Bronchial epithelial cell (primary cell): ENCODE data around the gene FSIP1. TPM values are rescaled to one million over a fixed set of nuclear protein-coding genes. Genes with fewer than 3 reads are reported as not detected.
A peak's percentile ranks its signal among the peaks of the same experiment; 100 is the strongest.

Source experiments
- DNase-seq: peaks from one replicate; pipeline ENCODE4 v3.0.0-alpha.2; 2010; ENCODE audit warnings: low read depth
- FAIRE-seq: peaks from 2 replicates; lab custom pipeline; 2011; peaks lifted over from hg19 to GRCh38; lab: Jason Lieb, UNC
- H3K27me3 ChIP-seq: 2 replicates; pipeline ENCODE4 v1.5.1; 2011; ENCODE audit warnings: low read length; ENCODE audit not compliant: control insufficient read depth, insufficient read depth
- H3K36me3 ChIP-seq: 2 replicates; pipeline ENCODE4 v1.5.1; 2011; ENCODE audit warnings: low read length; ENCODE audit not compliant: control insufficient read depth, insufficient read depth
- H3K4me3 ChIP-seq: 2 replicates; pipeline ENCODE4 v1.5.1; 2011; ENCODE audit warnings: mild to moderate bottlenecking, low read depth, low read length, control low read depth
- CTCF ChIP-seq: IDR thresholded peaks from 2 replicates; pipeline ENCODE4 v1.5.1; 2011; ENCODE audit warnings: mild to moderate bottlenecking, moderate library complexity, low read length, control low read depth, inconsistent platforms; ENCODE audit not compliant: insufficient read depth, severe bottlenecking
- total RNA-seq: library from RNA; depleted of rRNA; stranded (reverse); fragments of >200 nt; gene quantifications from 2 replicates; pipeline ENCODE4 v1.2.1, GENCODE V29; 2014

Gene FSIP1
- total RNA-seq, 1 donor from 2014 or later, result 9.5 TPM

GRCh38 chr15:39752991-39753390 is 29.6 kb downstream of the FSIP1 start:
- FAIRE-seq, result no peak
- no peak for TF ChIP-seq CTCF
- no peak overlapping the region for H3K4me3 ChIP-seq
- H3K27me3 ChIP-seq, result no peaks in the 10 kb centered on the region
- no peak for DNase-seq
- no peaks in the 10 kb centered on the region for H3K36me3 ChIP-seq

- DNase-seq (no peak), FAIRE-seq (no peak)
- Histone ChIP-seq H3K4me3 (no peak overlapping the region), H3K36me3 (no peaks in the 10 kb centered on the region), H3K27me3 (no peaks in the 10 kb centered on the region)
- TF ChIP-seq CTCF, result no peak
Measured at GRCh38 chr15:39752246-39752645, 30.4 kb downstream of the FSIP1 start.

GRCh38 chr15:39748276-39748675 is 34.4 kb downstream of the FSIP1 start:
- H3K36me3 ChIP-seq, result no peaks in the 10 kb centered on the region
- H3K27me3 ChIP-seq, result no peaks in the 10 kb centered on the region
- TF ChIP-seq CTCF, result no peak
- DNase-seq (peak; percentile 35), FAIRE-seq (no peak)
- no peak overlapping the region for H3K4me3 ChIP-seq

GRCh38 chr15:39747326-39747725 is 35.3 kb downstream of the FSIP1 start:
- H3K4me3 ChIP-seq, result no peak overlapping the region
- H3K36me3 ChIP-seq, result no peaks in the 10 kb centered on the region
- FAIRE-seq (no peak), DNase-seq (peak; percentile 64)
- no peak for TF ChIP-seq CTCF
- no peaks in the 10 kb centered on the region for H3K27me3 ChIP-seq

- no peak overlapping the region for H3K4me3 ChIP-seq
- H3K27me3 ChIP-seq, result no peaks in the 10 kb centered on the region
- TF ChIP-seq CTCF, result no peak
- H3K36me3 ChIP-seq, result no peaks in the 10 kb centered on the region
- DNase-seq, result no peak
- no peak for FAIRE-seq
Measured at GRCh38 chr15:39746714-39747276, 35.8 kb downstream of the FSIP1 start.

- FAIRE-seq (no peak), DNase-seq (no peak)
- Histone ChIP-seq H3K36me3 (no peaks in the 10 kb centered on the region), H3K4me3 (no peak overlapping the region), H3K27me3 (no peaks in the 10 kb centered on the region)
- TF ChIP-seq CTCF, result no peak
Measured at GRCh38 chr15:39746176-39746575, 36.5 kb downstream of the FSIP1 start.
